ENCODE results near the gene TBC1D24. TPM values are rescaled to one million over a fixed set of nuclear protein-coding genes. Genes with fewer than 3 reads are reported as not detected.

TBC1D24 gene
- total and polyA plus RNA-seq, 8 donors, result 3.2 to 35.6 (median 9.0) TPM

DNA sequence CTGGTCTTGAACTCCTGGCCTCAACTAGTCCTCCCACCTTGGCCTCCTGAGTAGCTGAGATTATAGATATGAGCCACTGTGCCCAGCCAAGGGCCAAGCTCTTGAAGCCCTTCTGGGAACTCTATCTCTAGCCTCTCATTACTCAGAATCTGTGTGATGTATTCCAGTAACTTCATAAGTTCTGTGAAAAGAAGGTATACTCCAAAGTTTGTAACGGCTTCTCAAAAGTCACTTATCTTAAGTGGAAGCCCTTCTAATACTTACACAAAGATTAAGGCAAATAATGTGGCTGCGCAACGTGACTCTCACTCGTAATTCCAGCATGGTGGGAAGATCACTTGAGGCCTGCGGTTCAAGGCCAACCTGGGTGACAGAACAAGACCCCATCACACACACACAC lies 19.7 kb downstream of the TBC1D24 start:
- intact Hi-C loops (cut with DNase I; ENCODE audit: low total_unique reads), result loop anchor here (5.0 to 10.0 kb wide), 2 partner anchors 152 to 300 kb away; partner anchors contain the start of genes ABCA3 and CASKIN1

DNA sequence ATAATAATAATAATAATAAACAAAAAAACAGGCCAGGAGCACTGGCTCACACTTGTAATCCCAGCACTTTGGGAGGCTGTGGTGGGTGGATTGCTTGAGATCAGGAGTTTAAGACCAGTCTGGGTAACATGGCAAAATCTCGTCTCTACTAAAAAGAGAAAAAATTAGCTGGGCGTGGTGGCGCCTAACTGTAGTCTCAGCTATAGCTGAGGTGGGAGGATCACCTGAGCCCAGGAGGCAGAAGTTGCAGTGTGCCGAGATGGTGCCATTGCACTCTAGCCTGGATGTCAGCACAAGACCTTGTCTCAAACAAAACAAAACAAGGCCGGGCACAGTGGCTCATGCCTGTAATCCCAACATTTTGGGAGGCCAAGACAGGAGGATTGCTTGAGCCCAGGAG lies 20.1 kb downstream of the TBC1D24 start:
- H3K4me1 ChIP-seq, result peaks cover 3 to 24% (median 15%) of the 10 kb centered on the region in 4 donors
- intact Hi-C loops (cut with DNase I; ENCODE audit: low total_unique reads), result loop anchor here (5.0 to 10.0 kb wide), 2 partner anchors 153 to 300 kb away; partner anchors contain the start of genes ABCA3 and CASKIN1
- no peak for DNase-seq
- H3K27me3 ChIP-seq, result no peaks in the 10 kb centered on the region
- TF ChIP-seq POLR2A (IDR thresholded peaks at IDR 0.05), result no peak
- no peak for TF ChIP-seq EP300 (IDR thresholded peaks at IDR 0.05)
- TF ChIP-seq, protein P1, sequence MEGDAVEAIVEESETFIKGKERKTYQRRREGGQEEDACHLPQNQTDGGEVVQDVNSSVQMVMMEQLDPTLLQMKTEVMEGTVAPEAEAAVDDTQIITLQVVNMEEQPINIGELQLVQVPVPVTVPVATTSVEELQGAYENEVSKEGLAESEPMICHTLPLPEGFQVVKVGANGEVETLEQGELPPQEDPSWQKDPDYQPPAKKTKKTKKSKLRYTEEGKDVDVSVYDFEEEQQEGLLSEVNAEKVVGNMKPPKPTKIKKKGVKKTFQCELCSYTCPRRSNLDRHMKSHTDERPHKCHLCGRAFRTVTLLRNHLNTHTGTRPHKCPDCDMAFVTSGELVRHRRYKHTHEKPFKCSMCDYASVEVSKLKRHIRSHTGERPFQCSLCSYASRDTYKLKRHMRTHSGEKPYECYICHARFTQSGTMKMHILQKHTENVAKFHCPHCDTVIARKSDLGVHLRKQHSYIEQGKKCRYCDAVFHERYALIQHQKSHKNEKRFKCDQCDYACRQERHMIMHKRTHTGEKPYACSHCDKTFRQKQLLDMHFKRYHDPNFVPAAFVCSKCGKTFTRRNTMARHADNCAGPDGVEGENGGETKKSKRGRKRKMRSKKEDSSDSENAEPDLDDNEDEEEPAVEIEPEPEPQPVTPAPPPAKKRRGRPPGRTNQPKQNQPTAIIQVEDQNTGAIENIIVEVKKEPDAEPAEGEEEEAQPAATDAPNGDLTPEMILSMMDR (IDR thresholded peaks at IDR 0.05), result no peak
- TF ChIP-seq POLR2AphosphoS5 (IDR thresholded peaks at IDR 0.05), result no peak
- H3K4me3 ChIP-seq, result no peak overlapping the region
- H3K36me3 ChIP-seq, result peaks cover 0 to 61% (median 51%) of the 10 kb centered on the region in 4 donors
- H3K27ac ChIP-seq, result no peak overlapping the region
- no peaks in the 10 kb centered on the region for H3K9me3 ChIP-seq
- 92 to 95% (median 95%) methylated on average over 5 of the region's 5 CpGs for WGBS, 5 donors

More for the DNA sequence above, 19.7 kb downstream of the TBC1D24 start:
- peaks cover 0 to 61% (median 48%) of the 10 kb centered on the region in 4 donors for H3K36me3 ChIP-seq
- H3K27me3 ChIP-seq, result no peaks in the 10 kb centered on the region
- H3K4me3 ChIP-seq, result no peak overlapping the region
- H3K4me1 ChIP-seq, result peaks cover 3 to 24% (median 15%) of the 10 kb centered on the region in 4 donors
- TF ChIP-seq, protein P1 (IDR thresholded peaks at IDR 0.05), result no peak
- no peak for TF ChIP-seq EP300 (IDR thresholded peaks at IDR 0.05)
- TF ChIP-seq POLR2A (IDR thresholded peaks at IDR 0.05), result no peak
- no peak for TF ChIP-seq POLR2AphosphoS5 (IDR thresholded peaks at IDR 0.05)
- H3K27ac ChIP-seq, result no peak overlapping the region
- 79 to 93% (median 86%) methylated on average over 5 of the region's 5 CpGs for WGBS, 5 donors
- no peaks in the 10 kb centered on the region for H3K9me3 ChIP-seq
- DNase-seq, result no peak

DNA sequence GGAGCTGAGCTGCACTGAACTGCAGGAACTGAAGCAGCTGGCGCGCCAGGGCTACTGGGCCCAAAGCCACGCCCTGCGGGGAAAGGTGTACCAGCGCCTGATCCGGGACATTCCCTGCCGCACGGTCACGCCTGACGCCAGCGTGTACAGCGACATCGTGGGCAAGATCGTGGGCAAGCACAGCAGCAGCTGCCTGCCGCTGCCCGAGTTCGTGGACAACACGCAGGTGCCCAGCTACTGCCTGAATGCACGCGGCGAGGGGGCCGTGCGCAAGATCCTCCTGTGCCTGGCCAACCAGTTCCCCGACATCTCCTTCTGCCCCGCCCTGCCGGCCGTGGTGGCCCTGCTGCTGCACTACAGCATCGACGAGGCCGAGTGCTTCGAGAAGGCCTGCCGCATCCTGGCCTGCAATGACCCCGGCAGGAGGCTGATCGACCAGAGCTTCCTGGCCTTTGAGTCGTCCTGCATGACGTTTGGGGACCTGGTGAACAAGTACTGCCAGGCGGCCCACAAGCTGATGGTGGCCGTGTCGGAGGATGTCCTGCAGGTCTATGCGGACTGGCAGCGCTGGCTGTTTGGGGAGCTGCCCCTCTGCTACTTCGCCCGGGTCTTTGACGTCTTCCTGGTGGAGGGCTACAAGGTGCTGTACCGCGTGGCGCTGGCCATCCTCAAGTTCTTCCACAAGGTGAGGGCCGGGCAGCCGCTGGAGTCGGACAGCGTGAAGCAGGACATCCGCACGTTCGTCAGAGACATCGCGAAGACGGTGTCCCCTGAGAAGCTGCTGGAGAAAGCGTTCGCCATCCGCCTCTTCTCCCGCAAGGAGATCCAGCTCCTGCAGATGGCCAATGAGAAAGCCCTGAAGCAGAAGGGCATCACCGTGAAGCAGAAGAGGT lies 21.5 kb downstream of the TBC1D24 start:
- H3K9me3 ChIP-seq, result no peaks in the 10 kb centered on the region
- peaks cover 0 to 57% (median 42%) of the 10 kb centered on the region in 4 donors for H3K36me3 ChIP-seq
- H3K4me3 ChIP-seq, result no peak overlapping the region
- H3K4me1 ChIP-seq, result peaks cover 10 to 32% (median 22%) of the 10 kb centered on the region in 4 donors
- DNase-seq, result no peak
- WGBS, 5 donors, result 92 to 95% (median 94%) methylated on average over 30 to 62 of the region's 62 CpGs
- TF ChIP-seq POLR2A (IDR thresholded peaks at IDR 0.05) (no peak), POLR2AphosphoS5 (IDR thresholded peaks at IDR 0.05) (no peak), EP300 (IDR thresholded peaks at IDR 0.05) (no peak)
- TF ChIP-seq, protein P1 (IDR thresholded peaks at IDR 0.05), result no peak
- H3K27me3 ChIP-seq, result no peaks in the 10 kb centered on the region
- H3K27ac ChIP-seq, result no peak overlapping the region
- intact Hi-C loops (cut with DNase I; ENCODE audit: low total_unique reads), result loop anchor here (5.0 to 10.0 kb wide), 2 partner anchors 154 to 302 kb away; partner anchors contain the start of genes ABCA3 and CASKIN1

DNA sequence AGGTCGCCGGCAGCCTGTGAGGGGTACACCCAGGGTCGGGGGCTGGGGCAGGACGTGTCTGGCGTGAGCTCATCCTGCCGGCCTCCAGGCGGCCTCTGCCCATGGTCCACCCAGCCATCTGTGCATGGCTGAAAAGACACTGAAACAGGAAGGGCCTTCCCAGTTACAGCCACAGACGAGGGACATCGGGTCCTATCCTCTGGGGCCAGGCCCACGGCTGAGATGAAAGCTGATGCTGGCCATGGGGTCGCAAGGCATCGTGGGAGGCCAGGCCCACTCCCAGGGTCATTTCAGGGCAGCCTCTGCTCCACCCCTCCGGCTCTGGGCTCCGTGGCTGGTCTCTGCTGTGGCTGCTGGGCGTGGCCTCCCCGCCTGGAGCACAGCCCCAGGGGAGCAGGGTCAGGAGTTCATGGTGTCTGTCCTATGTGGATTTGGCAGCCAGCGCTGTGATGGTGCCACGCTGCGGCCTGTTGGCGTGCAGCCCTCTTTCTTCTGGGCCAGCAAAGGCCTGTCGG lies 22.2 kb downstream of the TBC1D24 start:
- TF ChIP-seq, protein P1 (IDR thresholded peaks at IDR 0.05), result no peak
- TF ChIP-seq POLR2A (IDR thresholded peaks at IDR 0.05), result no peak
- TF ChIP-seq POLR2AphosphoS5 (IDR thresholded peaks at IDR 0.05), result no peak
- no peak for TF ChIP-seq EP300 (IDR thresholded peaks at IDR 0.05)
- Histone ChIP-seq H3K4me1 (peaks cover 14 to 39% (median 28%) of the 10 kb centered on the region in 4 donors), H3K4me3 (no peak overlapping the region), H3K27ac (peak overlapping the region in 1 of 5 donors; percentile 24), H3K27me3 (no peaks in the 10 kb centered on the region), H3K36me3 (peaks cover 0 to 57% (median 41%) of the 10 kb centered on the region in 4 donors), H3K9me3 (no peaks in the 10 kb centered on the region)
- no peak for DNase-seq
- 36 to 63% (median 60%) methylated on average over 6 to 21 of the region's 21 CpGs for WGBS, 5 donors
- intact Hi-C loops (cut with DNase I; ENCODE audit: low total_unique reads), result loop anchor here (5.0 to 10.0 kb wide), 2 partner anchors 155 to 302 kb away; partner anchors contain the start of genes ABCA3 and CASKIN1

All from stomach (tissue), 9 donors.